Suprapubic skin (tissue), 4 donors: ENCODE data around the gene LMX1B.

Experiments used
- CTCF ChIP-seq, 2 donors: fragments of 200-600 bp in 1 of 2; fragments of 450-650 bp in 1 of 2; sonication (generic) in 1 of 2; IDR thresholded peaks; one replicate each; pipeline ENCODE4 v1.5.1; 2016 to 2019; ENCODE audit warnings: antibody characterized with exemption in 2 of 2, mild to moderate bottlenecking in 1 of 2, moderate library complexity in 1 of 2
- EP300 ChIP-seq: sonication (generic); formaldehyde crosslinking; IDR thresholded peaks from one replicate; pipeline ENCODE4 v1.6.1; 2017; ENCODE audit warnings: antibody characterized with exemption
- POLR2A ChIP-seq, 2 donors: fragments of 450-650 bp; IDR thresholded peaks; one replicate each; pipeline ENCODE4 v1.6.1; 2017; ENCODE audit warnings: antibody characterized with exemption in 2 of 2, mild to moderate bottlenecking in 2 of 2, moderate library complexity in 2 of 2
- POLR2AphosphoS5 ChIP-seq, 3 donors: sonication (generic); formaldehyde crosslinking; IDR thresholded peaks; one replicate each; pipeline ENCODE4 v1.6.1; 2017; ENCODE audit warnings: antibody characterized with exemption in 3 of 3

GRCh38 chr9:126587187-126588185 lies 26.2 kb upstream of the LMX1B start:
- TF ChIP-seq POLR2A (IDR thresholded peaks at IDR 0.05) (no peak), CTCF (IDR thresholded peaks at IDR 0.05) (no peak), EP300 (no peak), POLR2AphosphoS5 (IDR thresholded peaks at IDR 0.05) (no peak)
